Femur (tissue), 1 donor: ENCODE measurements around the gene HIPK2.
A peak's percentile ranks its signal among the peaks of the same experiment; 100 is the strongest.
"Not testable (repeated sequence)": the region's sequence is repeated elsewhere in the genome, so short reads cannot be mapped to it uniquely, and the experiment has no call there.

Experiments
- DNase-seq: peaks from one replicate; pipeline ENCODE4 v3.0.0-alpha.2; 2017

HIPK2 gene

GRCh38 chr7:139613971-139614411 lies 163.8 kb downstream of the HIPK2 start:
- no peak for DNase-seq

- not testable (repeated sequence) for DNase-seq
Observed at GRCh38 chr7:139611556-139611955, 166.2 kb downstream of the HIPK2 start.

GRCh38 chr7:139610595-139610994 lies 167.2 kb downstream of the HIPK2 start:
- DNase-seq = no peak

- no peak for DNase-seq
Observed at GRCh38 chr7:139603896-139604295, 173.9 kb downstream of the HIPK2 start.

GRCh38 chr7:139603282-139603681 lies 174.5 kb downstream of the HIPK2 start:
- DNase-seq = no peak

- no peak for DNase-seq
Observed at GRCh38 chr7:139602143-139602722, 175.6 kb downstream of the HIPK2 start.

GRCh38 chr7:139601176-139601575 lies 176.6 kb downstream of the HIPK2 start:
- no peak for DNase-seq

GRCh38 chr7:139600306-139600705 lies 177.5 kb downstream of the HIPK2 start:
- no peak for DNase-seq

- no peak for DNase-seq
Observed at GRCh38 chr7:139598642-139599041, 179.2 kb downstream of the HIPK2 start.

- DNase-seq = no peak
Observed at GRCh38 chr7:139597028-139597427, 180.8 kb downstream of the HIPK2 start.

- no peak for DNase-seq
Observed at GRCh38 chr7:139596626-139597025, 181.2 kb downstream of the HIPK2 start.

- no peak for DNase-seq
Observed at GRCh38 chr7:139595806-139596205, 182.0 kb downstream of the HIPK2 start.

GRCh38 chr7:139594911-139595476 lies 182.8 kb downstream of the HIPK2 start:
- DNase-seq = no peak

- DNase-seq = no peak
Observed at GRCh38 chr7:139594090-139594489, 183.7 kb downstream of the HIPK2 start.

GRCh38 chr7:139592801-139593461 lies 184.9 kb downstream of the HIPK2 start:
- DNase-seq = no peak

GRCh38 chr7:139591550-139592195 lies 186.1 kb downstream of the HIPK2 start:
- no peak for DNase-seq

GRCh38 chr7:139589474-139589873 lies 188.3 kb downstream of the HIPK2 start:
- no peak for DNase-seq

- peak; percentile 42 for DNase-seq
Observed at GRCh38 chr7:139588632-139589031, 189.2 kb downstream of the HIPK2 start.

- DNase-seq = no peak
Observed at GRCh38 chr7:139587535-139587934, 190.3 kb downstream of the HIPK2 start.

- DNase-seq = no peak
Observed at GRCh38 chr7:139586286-139586685, 191.5 kb downstream of the HIPK2 start.

- DNase-seq = no peak
Observed at GRCh38 chr7:139585042-139585441, 192.8 kb downstream of the HIPK2 start.

GRCh38 chr7:139583826-139584553 lies 193.8 kb downstream of the HIPK2 start:
- no peak for DNase-seq

- DNase-seq = no peak
Observed at GRCh38 chr7:139582671-139583155, 195.1 kb downstream of the HIPK2 start.
